ENCODE measurements around the gene KDM4B.
A peak's percentile ranks its signal among the peaks of the same experiment; 100 is the strongest.

The KDM4B gene

GRCh38 chr19:5036698-5037563 lies 68.0 kb downstream of the KDM4B start:
- peak; percentile 86 for DNase-seq

GRCh38 chr19:5037936-5038335 lies 69.0 kb downstream of the KDM4B start:
- no peak for DNase-seq

DNA sequence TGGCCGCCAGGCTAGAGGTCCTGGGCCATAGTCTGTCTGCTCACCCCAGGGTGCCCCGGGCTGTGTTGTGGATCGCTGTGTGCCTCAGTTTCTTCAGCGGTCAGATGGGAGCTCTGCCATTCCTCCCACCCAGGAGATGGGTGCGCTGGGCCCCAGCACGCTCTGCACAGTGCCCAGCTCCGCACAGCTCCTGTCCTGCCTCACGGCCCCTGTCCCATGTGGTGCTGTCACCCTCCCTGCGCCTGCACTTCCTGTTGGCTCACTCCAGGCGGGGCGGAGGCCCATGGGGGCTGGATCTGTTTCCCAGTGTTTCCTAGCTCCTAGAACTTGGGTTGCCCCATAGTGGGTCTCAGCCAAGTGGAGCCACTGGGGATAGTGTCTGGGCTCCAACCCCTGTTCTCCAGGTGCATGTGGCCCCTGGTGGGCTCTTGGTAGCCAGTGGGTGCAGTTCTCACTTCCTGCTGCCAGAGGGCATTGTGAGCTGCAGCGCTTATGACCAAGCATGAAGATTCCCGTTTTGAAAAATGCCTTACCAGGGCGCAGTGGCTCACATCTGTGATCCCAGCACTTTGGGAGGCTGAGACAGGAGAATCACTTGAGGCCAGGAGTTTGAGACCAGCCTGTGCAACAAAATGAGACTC lies 69.8 kb downstream of the KDM4B start:
- DNase-seq = peak; percentile 34

- no peak for DNase-seq
These were observed 71.0 kb downstream of the KDM4B start for GRCh38 chr19:5039642-5040543.

- DNase-seq = no peak
These were observed 71.7 kb downstream of the KDM4B start for GRCh38 chr19:5040544-5041167.

GRCh38 chr19:5041168-5041912 lies 72.4 kb downstream of the KDM4B start:
- no peak for DNase-seq

DNA sequence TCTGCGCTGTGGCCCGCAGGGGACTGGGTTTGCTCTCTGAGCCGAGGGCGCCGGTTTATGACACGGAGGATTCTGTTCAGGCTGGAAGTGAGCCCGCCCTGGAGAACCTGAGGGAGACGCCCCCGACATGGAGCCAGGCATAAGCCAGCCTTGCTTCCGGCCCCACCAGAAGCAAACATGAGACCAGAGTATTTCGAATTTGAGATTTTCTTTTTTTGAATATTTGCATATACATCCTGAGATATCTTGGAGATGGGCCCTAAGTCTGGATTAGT lies 72.9 kb downstream of the KDM4B start:
- DNase-seq = no peak

GRCh38 chr19:5042556-5042955 lies 73.6 kb downstream of the KDM4B start:
- no peak for DNase-seq

DNA sequence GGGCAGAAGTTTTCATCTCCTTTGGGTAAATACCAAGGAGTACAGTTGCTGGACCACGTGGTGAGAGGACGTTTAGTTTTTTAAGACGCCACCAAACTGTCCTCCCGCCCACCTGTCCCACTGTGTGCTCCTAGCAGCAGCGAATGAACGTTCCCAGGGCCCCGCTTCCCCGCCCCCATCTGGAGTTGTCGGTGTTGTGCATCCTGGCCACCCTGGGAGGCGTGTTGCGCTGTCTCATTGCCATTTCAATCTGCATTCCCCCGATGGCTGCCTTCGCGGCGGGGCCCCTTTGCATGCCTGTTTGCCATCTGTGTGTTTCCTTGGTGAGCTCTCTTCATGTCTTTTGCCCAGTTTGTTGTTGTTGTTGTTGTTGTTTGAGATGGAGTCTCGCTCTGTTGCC lies 76.1 kb downstream of the KDM4B start:
- no peak for DNase-seq

- DNase-seq = no peak
These were observed 77.0 kb downstream of the KDM4B start for GRCh38 chr19:5045956-5046338.

- peak; percentile 60 for DNase-seq
These were observed 77.6 kb downstream of the KDM4B start for GRCh38 chr19:5046339-5047039.

GRCh38 chr19:5047251-5047935 lies 78.5 kb downstream of the KDM4B start:
- DNase-seq = no peak

- peak; percentile 81 for DNase-seq
These were observed 79.3 kb downstream of the KDM4B start for GRCh38 chr19:5048091-5048726.

DNA sequence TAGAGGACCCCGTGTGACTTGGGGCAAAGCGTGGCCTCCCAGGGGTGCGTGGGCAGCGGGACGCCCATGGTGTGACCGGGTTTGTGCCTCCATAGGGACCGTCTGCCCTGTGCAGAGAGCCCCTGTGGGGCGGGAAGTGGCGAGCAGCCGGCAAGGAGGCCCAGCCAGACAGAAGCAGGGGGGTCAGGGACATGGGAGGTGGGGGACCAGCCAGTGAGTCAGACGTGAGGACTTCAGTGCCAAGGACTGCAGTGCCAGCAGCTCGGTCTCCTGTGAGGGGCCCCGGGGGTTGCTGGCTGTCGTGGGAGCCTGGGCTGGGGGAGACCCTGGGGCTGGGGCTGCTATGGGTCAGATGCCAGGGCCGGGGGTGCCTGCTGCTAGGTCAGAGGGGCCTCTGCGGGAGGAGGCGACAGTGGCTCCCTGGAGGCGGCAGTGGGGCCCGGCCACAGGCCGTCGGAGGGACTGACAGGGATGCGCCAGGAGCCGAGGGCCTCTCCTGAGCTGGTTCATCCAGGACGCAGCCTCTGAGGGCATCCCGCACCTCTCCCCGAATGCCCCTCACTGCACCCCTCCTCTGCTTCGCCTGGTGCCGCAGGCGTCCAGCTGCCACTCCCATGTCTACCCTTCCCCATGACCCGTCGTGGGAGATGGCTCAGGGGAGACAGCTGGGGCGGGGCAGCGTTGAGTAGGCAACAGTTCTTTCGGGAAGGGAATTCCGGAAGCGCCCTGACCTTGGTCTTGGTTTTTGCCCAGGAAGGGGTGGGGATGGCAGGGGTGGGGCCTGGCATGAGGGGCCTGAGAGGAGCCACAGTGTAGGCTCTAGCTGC lies 80.0 kb downstream of the KDM4B start:
- peak; percentile 77 for DNase-seq

DNA sequence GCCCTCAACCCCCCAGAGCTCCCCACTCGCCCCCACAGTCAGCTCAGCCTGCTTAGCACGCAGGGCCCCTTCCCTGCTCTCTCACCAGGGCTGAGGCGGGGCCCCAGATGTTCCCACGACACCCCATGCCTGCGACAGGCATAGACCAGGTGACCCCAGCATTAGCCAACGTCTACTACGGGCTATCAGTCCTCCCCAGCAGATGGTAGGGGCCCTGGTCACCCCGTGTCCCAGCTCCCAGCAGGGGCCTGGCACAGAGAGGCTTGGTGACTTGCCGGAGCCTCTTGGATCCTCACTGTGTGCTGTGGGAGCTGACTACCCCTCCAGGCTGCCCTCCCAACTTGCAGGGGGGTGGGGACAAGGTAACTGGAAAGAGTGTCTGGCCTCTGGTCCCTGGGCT lies 80.6 kb downstream of the KDM4B start:
- no peak for DNase-seq

GRCh38 chr19:5050067-5050656 lies 81.2 kb downstream of the KDM4B start:
- DNase-seq = no peak

GRCh38 chr19:5050905-5051304 lies 82.0 kb downstream of the KDM4B start:
- DNase-seq = no peak

GRCh38 chr19:5051619-5052018 lies 82.7 kb downstream of the KDM4B start:
- no peak for DNase-seq

- no peak for DNase-seq
These were observed 83.6 kb downstream of the KDM4B start for GRCh38 chr19:5052515-5052914.
